ENCODE data around the gene INTS1. TPM values are rescaled to one million over a fixed set of nuclear protein-coding genes. Genes with fewer than 3 reads are reported as not detected.

Gene INTS1
- total and polyA plus RNA-seq, 2 of the 4 experiments (the other 2 are of a cell fraction) = 9.3 to 40.1 TPM

DNA sequence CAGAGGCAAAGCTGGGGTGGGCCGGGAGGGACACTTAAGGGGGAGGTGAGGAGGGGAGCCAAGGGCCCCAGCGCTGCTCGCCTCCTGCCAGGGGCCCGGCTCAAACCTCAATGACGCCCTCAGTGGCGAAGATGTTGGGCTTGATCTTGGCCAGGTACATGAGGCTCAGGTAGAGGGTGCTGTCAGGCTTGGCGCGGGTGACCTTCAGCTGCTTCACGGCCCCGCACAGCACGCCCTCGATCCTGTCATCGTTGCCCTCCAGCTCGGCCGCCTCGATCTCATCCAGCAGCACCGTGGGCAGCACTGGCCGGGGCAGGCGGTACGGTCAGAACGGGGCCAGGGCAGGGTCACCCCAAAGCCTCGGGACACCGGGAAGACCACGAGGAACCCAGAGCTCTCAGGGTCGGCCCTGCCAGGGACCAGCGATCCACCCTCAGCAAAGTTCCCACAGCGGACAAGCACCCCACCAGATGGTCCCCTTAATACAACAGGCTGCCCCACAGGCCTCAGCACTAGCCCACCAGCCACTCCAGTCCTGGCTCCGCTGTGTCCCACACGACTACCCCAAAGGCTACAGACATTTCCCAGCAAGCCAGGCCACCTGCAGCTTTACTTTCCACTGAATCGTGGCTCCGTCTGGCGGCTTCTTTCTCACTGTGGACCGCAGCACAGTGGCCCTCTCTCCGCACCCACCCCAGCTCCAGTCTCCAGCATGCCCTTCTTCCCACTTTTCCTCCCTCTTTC is 4.0 kb downstream of the INTS1 start:
- in situ Hi-C loops (cut with MboI; ENCODE audit: low sequenced_read_pairs) = no loop called here
- H2BK120ac ChIP-seq (ENCODE audit: low read depth, low read length) = no peak overlapping the region
- H2AFZ ChIP-seq (replicated peaks; ENCODE audit: low read length, poor library complexity) = no peak overlapping the region
- DNase-seq = no peak
- no peak overlapping the region for H2BK5ac ChIP-seq (ENCODE audit: low read depth, low read length, poor library complexity, severe bottlenecking)
- 0 out of 2 replicates have a peak, but pooled peaks cover 3% of the 10 kb centered on the region for H3K9me1 ChIP-seq (ENCODE audit: insufficient read depth, low read length)
- no peak overlapping the region for H3K9ac ChIP-seq (ENCODE audit: low read depth, low read length)
- no peaks in the 10 kb centered on the region for H3K27me3 ChIP-seq (ENCODE audit: control insufficient read depth, insufficient read depth, low read length)
- no peak overlapping the region for H3K56ac ChIP-seq (ENCODE audit: extremely low read depth, insufficient read depth, low read length)
- no peak overlapping the region for H4K8ac ChIP-seq (ENCODE audit: low read depth in 2 of 2, low read length in 2 of 2)
- no peak overlapping the region for H3K4me3 ChIP-seq (ENCODE audit: insufficient read depth, low read depth, low read length)
- H3K4me2 ChIP-seq (ENCODE audit: low read depth, low read length) = no peak overlapping the region
- no peak overlapping the region for H3K27ac ChIP-seq (ENCODE audit: insufficient read depth, low read length)
- no peak overlapping the region for H2BK15ac ChIP-seq (ENCODE audit: low read depth, low read length)
- no peak overlapping the region for H2BK20ac ChIP-seq (ENCODE audit: low read depth, low read length)
- no peak overlapping the region for H4K5ac ChIP-seq (ENCODE audit: low read depth, low read length)
- no peak overlapping the region for H2AK5ac ChIP-seq (ENCODE audit: low read depth, low read length)
- H3K4ac ChIP-seq (ENCODE audit: low read depth, low read length) = no peak overlapping the region
- no peak overlapping the region for H2AK9ac ChIP-seq (replicated peaks; ENCODE audit: low read depth, low read length, poor library complexity)
- peaks cover 55% of the 10 kb centered on the region for H3K36me3 ChIP-seq (ENCODE audit: control insufficient read depth, insufficient read depth, low read length)
- POLR2A ChIA-PET (ENCODE audit: unreplicated experiment) = no interaction called here
- no peaks in the 10 kb centered on the region for H3K9me3 ChIP-seq (ENCODE audit: control insufficient read depth, insufficient read depth, low read length)
- H4K20me1 ChIP-seq (ENCODE audit: insufficient read depth, low read length) = peaks cover 18% of the 10 kb centered on the region
- TF ChIP-seq MXI1 (IDR thresholded peaks at IDR 0.05; ENCODE audit: borderline replicate concordance, low read depth, low read length) = no peak
- no peak for TF ChIP-seq MAFK (IDR thresholded peaks at IDR 0.05; ENCODE audit: low read depth, low read length)
- TF ChIP-seq RFX5 (IDR thresholded peaks at IDR 0.05; ENCODE audit: low read depth, low read length) = no peak
- no peak for TF ChIP-seq SMC3 (IDR thresholded peaks at IDR 0.05; ENCODE audit: low read depth, low read length)
- no peak for TF ChIP-seq RAD21 (IDR thresholded peaks at IDR 0.05; ENCODE audit: low read length)
- TF ChIP-seq POLR2A (IDR thresholded peaks at IDR 0.05; ENCODE audit: low read depth, low read length) = no peak
- no peak for TF ChIP-seq MAZ (IDR thresholded peaks at IDR 0.05; ENCODE audit: borderline replicate concordance, low read depth, low read length)
- TF ChIP-seq, protein P1, sequence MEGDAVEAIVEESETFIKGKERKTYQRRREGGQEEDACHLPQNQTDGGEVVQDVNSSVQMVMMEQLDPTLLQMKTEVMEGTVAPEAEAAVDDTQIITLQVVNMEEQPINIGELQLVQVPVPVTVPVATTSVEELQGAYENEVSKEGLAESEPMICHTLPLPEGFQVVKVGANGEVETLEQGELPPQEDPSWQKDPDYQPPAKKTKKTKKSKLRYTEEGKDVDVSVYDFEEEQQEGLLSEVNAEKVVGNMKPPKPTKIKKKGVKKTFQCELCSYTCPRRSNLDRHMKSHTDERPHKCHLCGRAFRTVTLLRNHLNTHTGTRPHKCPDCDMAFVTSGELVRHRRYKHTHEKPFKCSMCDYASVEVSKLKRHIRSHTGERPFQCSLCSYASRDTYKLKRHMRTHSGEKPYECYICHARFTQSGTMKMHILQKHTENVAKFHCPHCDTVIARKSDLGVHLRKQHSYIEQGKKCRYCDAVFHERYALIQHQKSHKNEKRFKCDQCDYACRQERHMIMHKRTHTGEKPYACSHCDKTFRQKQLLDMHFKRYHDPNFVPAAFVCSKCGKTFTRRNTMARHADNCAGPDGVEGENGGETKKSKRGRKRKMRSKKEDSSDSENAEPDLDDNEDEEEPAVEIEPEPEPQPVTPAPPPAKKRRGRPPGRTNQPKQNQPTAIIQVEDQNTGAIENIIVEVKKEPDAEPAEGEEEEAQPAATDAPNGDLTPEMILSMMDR (conservative IDR thresholded peaks at IDR 0.05; ENCODE audit: low read depth, low read length) = no peak
- no peak for TF ChIP-seq RCOR1 (IDR thresholded peaks at IDR 0.05; ENCODE audit: insufficient replicate concordance, low read length)
- no peak for TF ChIP-seq CEBPB (IDR thresholded peaks at IDR 0.05; ENCODE audit: low read depth, low read length)
- no peak for TF ChIP-seq ELK1 (IDR thresholded peaks at IDR 0.05; ENCODE audit: borderline replicate concordance, low read depth, low read length)
- no peak for TF ChIP-seq CHD1 (IDR thresholded peaks at IDR 0.05; ENCODE audit: low read depth, low read length)
- TF ChIP-seq USF2 (IDR thresholded peaks at IDR 0.05; ENCODE audit: low read depth, low read length) = no peak
- TF ChIP-seq FOS (IDR thresholded peaks at IDR 0.05; ENCODE audit: low read depth, low read length) = no peak
- no peak for TF ChIP-seq BHLHE40 (IDR thresholded peaks at IDR 0.05; ENCODE audit: low read depth, low read length)
- TF ChIP-seq NFE2L2 (IDR thresholded peaks at IDR 0.05; ENCODE audit: low read depth, low read length) = no peak
- dilution Hi-C loops (cut with HindIII; ENCODE audit: low sequenced_read_pairs, unreplicated experiment) = no loop called here
- intact Hi-C loops (cut with micrococcal nuclease) = loop anchor here (5.0 kb wide), 1 partner anchor 37 kb away; no protein-coding TSS in a partner anchor
- H3K79me1 ChIP-seq (ENCODE audit: low read depth in 1 of 2, low read length in 2 of 2) = peaks cover 16 to 42% of the 10 kb centered on the region in 2 experiments
- no peak overlapping the region for H3K18ac ChIP-seq (ENCODE audit: low read depth, low read length)
- peaks cover 5% of the 10 kb centered on the region for H3K4me1 ChIP-seq (ENCODE audit: control insufficient read depth, insufficient read depth, low read length)
- CTCF ChIA-PET = no interaction called here
- ATAC-seq (ENCODE audit: low read depth) = no peak
- no TSS peak for BruUV-seq (replicated peaks)
- H3K14ac ChIP-seq (replicated peaks; ENCODE audit: low read depth, low read length) = no peak overlapping the region
- H3K23ac ChIP-seq (ENCODE audit: low read depth, low read length) = no peak overlapping the region
- no peak overlapping the region for H4K91ac ChIP-seq (ENCODE audit: insufficient read depth, low read depth, low read length)
- 96% methylated on average over 28 of the region's 34 CpGs; no CpG with 5 or more reads in 1 of the 2 experiments for WGBS, 2 experiments (ENCODE audit: extremely low coverage in 2 of 2, insufficient read length in 1 of 2)

Data from IMR-90 (cell line).